Mesothelial cell of epicardium (in vitro differentiated cells): Measurements from ENCODE around the gene SMAP2. TPM values are rescaled to one million over a fixed set of nuclear protein-coding genes. Genes with fewer than 3 reads are reported as not detected.

Source experiments
- DNase-seq, 2 experiments: peaks; one replicate each; pipeline ENCODE4 v3.0.0; 2021; ENCODE audit warnings: low spot score in 2 of 2; ENCODE audit not compliant: unreplicated experiment in 2 of 2
- H3K27ac Mint-ChIP-seq: 2 replicates; pipeline ENCODE4 v1.8.0; 2021; ENCODE audit warnings: mixed read lengths
- H3K27me3 Mint-ChIP-seq: 2 replicates; pipeline ENCODE4 v1.8.0; 2021; ENCODE audit warnings: low read depth, mixed read lengths
- H3K36me3 Mint-ChIP-seq: 2 replicates; pipeline ENCODE4 v1.8.0; 2021; ENCODE audit warnings: mixed read lengths
- H3K4me1 Mint-ChIP-seq: 2 replicates; pipeline ENCODE4 v1.8.0; 2021; ENCODE audit warnings: mixed read lengths
- H3K4me3 Mint-ChIP-seq: 2 replicates; pipeline ENCODE4 v1.8.0; 2021; ENCODE audit warnings: mild to moderate bottlenecking, moderate library complexity, mixed read lengths
- H3K9me3 Mint-ChIP-seq: 2 replicates; pipeline ENCODE4 v1.8.0; 2021; ENCODE audit warnings: mixed read lengths
- total RNA-seq: library from RNA; stranded (reverse); gene quantifications from 3 replicates; pipeline ENCODE4 v1.2.1, GENCODE V29; 2021
- TF ChIP-seq, protein P1 (sequence below): fragments of 200-600 bp; sonication (generic); IDR thresholded peaks from one replicate; pipeline ENCODE4 v1.5.0; 2021; ENCODE audit warnings: antibody characterized with exemption; ENCODE audit not compliant: unreplicated experiment

The SMAP2 gene
- total RNA-seq, 1 donor from 2014 or later: 10.9 TPM

DNA sequence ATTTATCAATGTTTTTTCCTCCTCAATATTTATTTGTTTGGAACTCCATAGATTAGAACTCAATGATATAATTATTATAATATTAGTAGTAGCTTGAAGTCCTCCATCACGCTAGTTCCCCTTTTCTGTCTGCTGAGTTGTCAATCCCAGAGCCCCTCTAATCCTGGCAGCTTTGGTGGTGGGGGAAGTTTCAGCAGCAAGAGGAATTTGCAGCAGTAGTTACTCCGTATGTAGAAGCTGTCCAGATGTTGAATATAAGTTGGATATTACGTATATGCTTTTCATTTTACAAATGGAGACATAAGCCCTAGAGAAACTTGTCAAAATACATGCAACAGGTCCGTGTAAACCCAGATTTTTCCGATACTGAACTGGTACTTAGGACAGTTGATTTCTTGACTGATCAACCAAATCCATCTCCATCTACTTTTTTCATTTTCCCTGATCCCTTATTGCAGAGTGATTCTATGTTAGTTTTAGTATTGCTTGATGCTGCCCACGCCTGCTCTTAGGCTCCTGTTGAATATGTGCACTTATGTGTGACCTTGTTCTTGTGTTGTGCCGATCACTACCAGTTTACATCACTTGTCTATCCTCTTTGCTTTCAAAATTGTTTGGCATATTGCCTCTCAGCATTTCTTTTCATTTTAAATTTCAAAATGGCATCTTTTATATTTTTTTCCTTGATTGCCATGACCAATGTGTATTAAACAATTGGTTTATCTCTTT lies 28.1 kb downstream of the SMAP2 start:
- H3K4me3 Mint-ChIP-seq: no peak overlapping the region
- DNase-seq: no peak
- H3K4me1 Mint-ChIP-seq: peaks cover 2% of the 10 kb centered on the region
- no peaks in the 10 kb centered on the region for H3K36me3 Mint-ChIP-seq
- H3K9me3 Mint-ChIP-seq: no peaks in the 10 kb centered on the region
- no peaks in the 10 kb centered on the region for H3K27me3 Mint-ChIP-seq
- TF ChIP-seq, protein P1, sequence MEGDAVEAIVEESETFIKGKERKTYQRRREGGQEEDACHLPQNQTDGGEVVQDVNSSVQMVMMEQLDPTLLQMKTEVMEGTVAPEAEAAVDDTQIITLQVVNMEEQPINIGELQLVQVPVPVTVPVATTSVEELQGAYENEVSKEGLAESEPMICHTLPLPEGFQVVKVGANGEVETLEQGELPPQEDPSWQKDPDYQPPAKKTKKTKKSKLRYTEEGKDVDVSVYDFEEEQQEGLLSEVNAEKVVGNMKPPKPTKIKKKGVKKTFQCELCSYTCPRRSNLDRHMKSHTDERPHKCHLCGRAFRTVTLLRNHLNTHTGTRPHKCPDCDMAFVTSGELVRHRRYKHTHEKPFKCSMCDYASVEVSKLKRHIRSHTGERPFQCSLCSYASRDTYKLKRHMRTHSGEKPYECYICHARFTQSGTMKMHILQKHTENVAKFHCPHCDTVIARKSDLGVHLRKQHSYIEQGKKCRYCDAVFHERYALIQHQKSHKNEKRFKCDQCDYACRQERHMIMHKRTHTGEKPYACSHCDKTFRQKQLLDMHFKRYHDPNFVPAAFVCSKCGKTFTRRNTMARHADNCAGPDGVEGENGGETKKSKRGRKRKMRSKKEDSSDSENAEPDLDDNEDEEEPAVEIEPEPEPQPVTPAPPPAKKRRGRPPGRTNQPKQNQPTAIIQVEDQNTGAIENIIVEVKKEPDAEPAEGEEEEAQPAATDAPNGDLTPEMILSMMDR: no peak
- no peak overlapping the region for H3K27ac Mint-ChIP-seq

- H3K36me3 Mint-ChIP-seq: peaks cover 4% of the 10 kb centered on the region
- H3K4me1 Mint-ChIP-seq: peaks cover 2% of the 10 kb centered on the region
- peak overlapping the region; percentile 20 for H3K4me3 Mint-ChIP-seq
- TF ChIP-seq, protein P1: peak; percentile 89
- no peaks in the 10 kb centered on the region for H3K9me3 Mint-ChIP-seq
- no peak for DNase-seq
- H3K27ac Mint-ChIP-seq: no peak overlapping the region
- H3K27me3 Mint-ChIP-seq: no peaks in the 10 kb centered on the region
Measured at GRCh38 chr1:40404670-40405462, 31.3 kb downstream of the SMAP2 start.

GRCh38 chr1:40405812-40406211 lies 32.3 kb downstream of the SMAP2 start:
- Mint-ChIP-seq H3K36me3 (peaks cover 4% of the 10 kb centered on the region), H3K9me3 (no peaks in the 10 kb centered on the region), H3K4me1 (peaks cover 2% of the 10 kb centered on the region), H3K4me3 (no peak overlapping the region), H3K27me3 (no peaks in the 10 kb centered on the region), H3K27ac (no peak overlapping the region)
- TF ChIP-seq, protein P1: no peak
- DNase-seq: no peak

DNA sequence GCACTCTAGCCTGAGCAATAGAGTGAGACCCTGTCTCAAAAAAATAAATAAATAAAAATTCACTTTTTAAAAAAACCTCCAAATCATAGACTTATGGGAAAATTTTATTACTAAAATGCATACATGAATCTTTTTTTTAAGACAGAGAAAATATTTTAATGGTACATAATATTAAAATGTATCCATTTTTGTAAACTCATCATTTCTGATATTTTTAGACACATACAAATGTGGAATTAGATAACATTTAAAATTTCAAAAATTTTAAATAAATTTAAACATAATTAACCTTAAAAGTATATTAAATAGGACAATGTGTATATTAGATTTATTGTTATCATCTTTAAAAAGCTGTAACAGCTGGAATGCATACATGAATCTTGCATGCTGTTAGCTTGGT lies 33.9 kb downstream of the SMAP2 start:
- H3K9me3 Mint-ChIP-seq: no peaks in the 10 kb centered on the region
- no peak for DNase-seq
- no peak overlapping the region for H3K4me3 Mint-ChIP-seq
- peaks cover 4% of the 10 kb centered on the region for H3K36me3 Mint-ChIP-seq
- H3K27ac Mint-ChIP-seq: no peak overlapping the region
- H3K4me1 Mint-ChIP-seq: peaks cover 2% of the 10 kb centered on the region
- TF ChIP-seq, protein P1: no peak
- no peaks in the 10 kb centered on the region for H3K27me3 Mint-ChIP-seq

- TF ChIP-seq, protein P1: no peak
- DNase-seq: no peak
- Mint-ChIP-seq H3K36me3 (peaks cover 6% of the 10 kb centered on the region), H3K27ac (no peak overlapping the region), H3K9me3 (no peaks in the 10 kb centered on the region), H3K4me1 (peaks cover 2% of the 10 kb centered on the region), H3K27me3 (no peaks in the 10 kb centered on the region), H3K4me3 (no peak overlapping the region)
Measured at GRCh38 chr1:40409467-40409866, 35.9 kb downstream of the SMAP2 start.
